HG03135 (cell line): Measurements from ENCODE around the gene URGCP.

ENCODE experiments used
- ATAC-seq: cut with Tn5 transposase; IDR thresholded peaks from one replicate; pipeline ENCODE4 v1.9.1; 2021; ENCODE audit warnings: mild to moderate bottlenecking, moderate library complexity; ENCODE audit not compliant: unreplicated experiment

The URGCP gene

GRCh38 chr7:43876976-43877745, 29.2 kb downstream of the URGCP start:
- no peak for ATAC-seq

- ATAC-seq, result no peak
Measured at GRCh38 chr7:43876241-43876640, 30.2 kb downstream of the URGCP start.

- no peak for ATAC-seq
Measured at GRCh38 chr7:43873300-43873699, 33.1 kb downstream of the URGCP start.

GRCh38 chr7:43872406-43873110, 33.8 kb downstream of the URGCP start:
- ATAC-seq, result no peak

- ATAC-seq, result no peak
Measured at GRCh38 chr7:43871064-43871463, 35.3 kb downstream of the URGCP start.

- no peak for ATAC-seq
Measured at GRCh38 chr7:43870316-43870715, 36.1 kb downstream of the URGCP start.

- peak; percentile 3 for ATAC-seq
Measured at GRCh38 chr7:43869867-43870240, 36.5 kb downstream of the URGCP start.

GRCh38 chr7:43869006-43869866, 37.2 kb downstream of the URGCP start, which contains the start of gene MRPS24:
Gene MRPS24 (minus strand): TSS chr7:43869517. CDS start chr7:43869495, 22 bp downstream.
- peak; percentile 89 for ATAC-seq

GRCh38 chr7:43868681-43869005, 37.8 kb downstream of the URGCP start:
- ATAC-seq, result no peak

GRCh38 chr7:43868181-43868580, 38.2 kb downstream of the URGCP start:
- no peak for ATAC-seq

GRCh38 chr7:43865277-43865676, 41.1 kb downstream of the URGCP start:
- ATAC-seq, result no peak

- ATAC-seq, result no peak
Measured at GRCh38 chr7:43864126-43864525, 42.3 kb downstream of the URGCP start.

GRCh38 chr7:43856996-43857395, 49.4 kb downstream of the URGCP start:
- no peak for ATAC-seq

- ATAC-seq, result no peak
Measured at GRCh38 chr7:43856316-43856715, 50.1 kb downstream of the URGCP start.

GRCh38 chr7:43855176-43855575, 51.2 kb downstream of the URGCP start:
- no peak for ATAC-seq

- no peak for ATAC-seq
Measured at GRCh38 chr7:43851805-43852204, 54.6 kb downstream of the URGCP start.

GRCh38 chr7:43850348-43851116, 55.9 kb downstream of the URGCP start:
- no peak for ATAC-seq

GRCh38 chr7:43849047-43849446, 57.3 kb downstream of the URGCP start:
- ATAC-seq, result no peak

- no peak for ATAC-seq
Measured at GRCh38 chr7:43847496-43847895, 58.9 kb downstream of the URGCP start.

- no peak for ATAC-seq
Measured at GRCh38 chr7:43844662-43845061, 61.7 kb downstream of the URGCP start.

GRCh38 chr7:43844257-43844656, 62.1 kb downstream of the URGCP start:
- no peak for ATAC-seq
